T-helper 1 cell treated with Interleukin-12 subunit alpha and Interleukin-12 subunit beta and Interleukin-4 antibody, amounts not matched to agents 30 ng/mL and 1 ng/mL, for 36 hours (primary cell): Measurements from ENCODE around the gene KLC1. TPM values are rescaled to one million over a fixed set of nuclear protein-coding genes. Genes with fewer than 3 reads are reported as not detected.

Experiments
- intact Hi-C: fragments of 100-400 bp; cut with micrococcal nuclease; formaldehyde crosslinking; loops from one replicate; pipeline ENCODE4 v1.15.1; 2024
- total RNA-seq: library from RNA; stranded (reverse); gene quantifications from 2 replicates; pipeline ENCODE4 v1.2.3, GENCODE V29; 2022

Gene KLC1
- total RNA-seq, 1 donor from 2014 or later = 155 TPM

GRCh38 chr14:103733651-103734050 lies 104.6 kb downstream of the KLC1 start:
- intact Hi-C loops = no loop called here

DNA sequence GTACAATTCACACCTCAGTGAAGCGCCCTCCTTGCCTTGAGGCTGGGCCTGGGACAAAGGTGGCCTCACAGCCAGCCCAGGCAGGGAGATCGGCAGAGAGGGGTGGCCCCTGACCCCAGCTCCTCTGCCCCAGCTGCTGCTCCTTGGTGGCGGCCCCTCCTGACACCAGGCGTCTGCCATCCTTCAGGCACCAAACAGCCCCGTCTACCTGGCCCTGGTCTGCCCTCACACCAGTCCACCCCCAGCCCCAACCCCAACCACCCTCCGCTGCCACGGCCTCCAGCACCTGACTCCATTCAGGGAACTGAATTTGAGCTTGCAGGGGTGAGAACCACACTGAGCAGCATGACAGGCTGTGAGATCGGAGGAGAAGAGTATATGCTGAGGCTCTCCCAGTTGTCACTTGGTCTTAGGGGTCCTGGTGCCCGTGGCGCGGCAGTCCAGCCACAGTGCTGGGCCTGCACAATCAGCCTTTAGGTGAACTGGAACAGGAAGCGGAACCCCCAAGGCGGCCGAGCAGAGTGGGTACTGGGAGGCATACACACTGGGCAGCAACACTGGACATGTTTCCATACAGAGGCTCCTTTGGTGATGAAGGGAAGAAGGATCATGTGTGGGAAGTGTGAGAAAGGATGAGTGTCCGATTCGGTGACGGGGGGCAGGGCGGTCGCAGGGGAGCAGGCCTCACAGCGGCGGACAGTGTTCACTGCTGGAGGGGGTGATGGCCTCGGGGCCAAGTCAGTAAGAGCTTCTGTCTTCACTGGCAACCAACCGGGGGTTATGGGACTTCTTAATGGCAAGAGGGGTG lies 105.3 kb downstream of the KLC1 start:
- intact Hi-C loops = no loop called here

GRCh38 chr14:103735022-103735421 lies 106.0 kb downstream of the KLC1 start:
- intact Hi-C loops = no loop called here

GRCh38 chr14:103735439-103735814 lies 106.4 kb downstream of the KLC1 start:
- intact Hi-C loops = no loop called here

GRCh38 chr14:103735815-103736545 lies 107.0 kb downstream of the KLC1 start:
- intact Hi-C loops = no loop called here

GRCh38 chr14:103736546-103737431 lies 107.8 kb downstream of the KLC1 start:
- intact Hi-C loops = no loop called here

DNA sequence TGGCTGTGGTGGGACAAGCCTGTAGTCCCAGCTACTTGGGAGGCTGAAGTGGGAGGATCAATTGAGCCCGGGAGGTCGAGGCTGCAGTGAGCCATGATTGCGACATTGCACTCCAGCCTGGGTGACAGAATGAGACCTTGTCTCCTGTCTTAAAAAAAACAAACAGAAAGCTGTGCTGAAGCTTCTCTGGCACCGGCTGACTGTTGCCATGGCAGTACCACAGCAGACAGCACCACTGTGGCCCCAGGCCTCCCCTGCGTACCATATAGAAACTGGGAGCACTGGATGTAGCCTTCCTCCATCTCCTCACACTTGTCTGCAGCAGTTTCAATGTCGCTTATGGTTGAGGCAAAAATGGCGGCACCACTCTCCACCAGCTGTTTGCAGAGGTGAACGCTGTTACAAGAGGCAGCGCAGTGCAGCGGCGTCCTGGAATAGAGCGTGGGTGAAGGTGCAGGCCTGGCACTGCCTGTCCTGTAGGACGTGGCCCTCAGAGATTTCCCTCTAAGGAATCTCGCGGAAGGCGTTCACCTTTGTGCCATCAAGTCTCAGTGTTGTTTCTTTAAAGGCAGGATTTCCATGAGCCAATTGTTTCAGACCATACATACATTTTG lies 108.5 kb downstream of the KLC1 start:
- intact Hi-C loops = no loop called here

- intact Hi-C loops = no loop called here
Observed at GRCh38 chr14:103738166-103738565, 109.2 kb downstream of the KLC1 start.

DNA sequence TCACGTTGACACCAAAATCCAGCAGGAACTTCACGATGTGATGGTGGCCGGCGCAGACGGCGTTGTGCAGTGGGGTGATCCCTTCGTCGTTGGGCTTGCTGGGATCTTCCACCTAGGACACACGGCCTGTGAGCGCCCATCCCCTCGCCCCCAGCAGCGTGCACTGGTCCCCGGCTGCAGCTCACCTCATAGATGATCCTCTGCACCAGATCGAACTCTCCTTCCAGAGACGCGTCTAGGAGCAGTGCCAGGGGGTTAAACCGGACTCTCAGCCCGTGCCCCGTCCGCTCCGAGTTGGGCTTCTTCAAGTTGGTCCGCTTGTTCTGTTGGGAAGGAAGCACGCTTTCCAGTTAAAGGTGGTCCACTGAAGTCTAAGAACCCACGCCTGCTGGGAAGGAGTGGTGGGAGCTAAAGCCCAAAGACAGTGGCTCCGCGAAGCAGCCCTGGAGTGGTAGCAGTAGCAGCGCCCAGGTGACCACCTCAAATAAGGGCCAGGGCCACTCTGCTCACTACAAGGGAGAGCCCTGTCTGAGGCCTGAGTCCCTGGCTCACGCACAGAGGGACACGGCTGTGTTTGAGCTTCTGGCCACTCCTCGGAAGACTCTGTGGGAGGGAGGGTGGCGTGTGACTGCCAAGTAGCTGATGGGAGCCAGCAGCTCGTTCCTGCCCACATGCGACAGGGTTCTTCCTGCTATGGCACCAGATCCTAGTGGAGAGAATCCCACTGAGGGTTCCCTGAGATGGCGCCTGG lies 109.9 kb downstream of the KLC1 start:
- intact Hi-C loops = no loop called here

- intact Hi-C loops = no loop called here
Observed at GRCh38 chr14:103739466-103739792, 110.4 kb downstream of the KLC1 start.

GRCh38 chr14:103739793-103740501 lies 110.9 kb downstream of the KLC1 start:
- intact Hi-C loops = no loop called here

- intact Hi-C loops = no loop called here
Observed at GRCh38 chr14:103740991-103741689, 112.1 kb downstream of the KLC1 start.

GRCh38 chr14:103741876-103742275 lies 112.9 kb downstream of the KLC1 start:
- intact Hi-C loops = no loop called here

GRCh38 chr14:103742499-103743255 lies 113.7 kb downstream of the KLC1 start:
- intact Hi-C loops = no loop called here

GRCh38 chr14:103743691-103744090 lies 114.7 kb downstream of the KLC1 start:
- intact Hi-C loops = no loop called here

GRCh38 chr14:103744621-103745395 lies 115.8 kb downstream of the KLC1 start:
- intact Hi-C loops = no loop called here

DNA sequence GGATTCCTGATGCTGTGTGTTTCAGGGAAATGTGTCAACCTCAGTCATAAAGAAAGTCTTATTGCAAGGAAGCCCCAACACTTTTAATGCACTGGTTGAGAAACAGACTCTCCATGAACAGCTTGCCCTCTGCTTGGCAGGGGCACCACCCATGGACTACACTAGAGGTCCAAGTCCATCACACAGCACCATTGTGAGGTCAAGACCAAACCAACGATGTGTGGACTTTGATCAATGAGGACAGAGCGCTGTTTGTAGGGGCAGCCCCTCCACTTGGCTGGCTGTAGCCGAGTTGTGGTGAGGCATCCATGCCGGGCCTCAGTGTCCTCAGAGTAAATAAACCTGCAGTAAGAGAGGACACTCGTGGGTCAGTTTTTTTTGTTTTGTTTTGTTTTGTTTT lies 116.4 kb downstream of the KLC1 start:
- intact Hi-C loops = no loop called here

DNA sequence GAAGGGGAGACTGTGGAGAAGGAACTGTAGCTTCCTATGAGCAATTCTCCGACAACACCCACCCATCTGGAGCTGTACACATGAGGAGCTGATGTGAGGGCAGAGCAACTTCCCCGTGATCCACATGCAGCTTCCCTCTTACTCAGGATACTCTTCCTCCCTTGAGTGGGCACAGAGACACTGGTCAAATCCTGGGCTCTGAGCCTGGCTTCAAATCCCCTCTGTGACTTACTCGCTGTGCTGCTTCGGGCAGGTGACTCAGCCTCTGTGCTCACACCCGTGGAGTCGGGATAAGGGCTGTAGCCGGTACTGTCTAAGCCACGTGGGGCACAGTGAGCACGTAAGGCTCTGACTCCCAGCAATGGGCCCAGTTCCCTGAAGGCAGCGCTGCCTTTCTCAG lies 117.7 kb downstream of the KLC1 start:
- intact Hi-C loops = no loop called here
